HEK293 (cell line): ENCODE measurements around the gene SH2D7.

Experiments
- ATF2 ChIP-seq: fragments of 450-650 bp; formaldehyde crosslinking; IDR thresholded peaks from 2 replicates; pipeline ENCODE4 v1.5.1; 2016; ENCODE audit warnings: missing biosample characterization, missing genetic modification characterization, low read depth
- CTCF ChIP-seq: fragments of 450-650 bp; formaldehyde crosslinking; IDR thresholded peaks from 2 replicates; pipeline ENCODE4 v1.5.1; 2016; ENCODE audit warnings: missing biosample characterization, missing genetic modification characterization
- EGR2 ChIP-seq: fragments of 450-650 bp; formaldehyde crosslinking; IDR thresholded peaks from 2 replicates; pipeline ENCODE4 v1.5.1; 2016; ENCODE audit warnings: low read depth, missing biosample characterization, missing genetic modification characterization
- GLI2 ChIP-seq: fragments of 450-650 bp; formaldehyde crosslinking; IDR thresholded peaks from 2 replicates; pipeline ENCODE4; 2017; ENCODE audit warnings: missing biosample characterization, missing genetic modification characterization, low read depth, borderline replicate concordance
- KLF7 ChIP-seq: fragments of 450-650 bp; formaldehyde crosslinking; IDR thresholded peaks from 2 replicates; pipeline ENCODE4 v1.5.1; 2016; ENCODE audit warnings: missing biosample characterization, missing genetic modification characterization, borderline replicate concordance
- KLF8 ChIP-seq: fragments of 450-650 bp; formaldehyde crosslinking; IDR thresholded peaks from 2 replicates; pipeline ENCODE4 v1.5.1; 2016; ENCODE audit warnings: missing biosample characterization, missing genetic modification characterization
- OSR2 ChIP-seq: fragments of 450-650 bp; formaldehyde crosslinking; IDR thresholded peaks from 2 replicates; pipeline ENCODE4 v1.5.1; 2016; ENCODE audit warnings: missing biosample characterization, missing genetic modification characterization
- SCRT1 ChIP-seq: fragments of 450-650 bp; formaldehyde crosslinking; IDR thresholded peaks from 2 replicates; pipeline ENCODE4 v1.5.1; 2016; ENCODE audit warnings: missing biosample characterization, missing genetic modification characterization, borderline replicate concordance
- SCRT2 ChIP-seq: fragments of 450-650 bp; formaldehyde crosslinking; IDR thresholded peaks from 2 replicates; pipeline ENCODE4 v1.5.1; 2016; ENCODE audit warnings: missing biosample characterization, missing genetic modification characterization
- SP2 ChIP-seq: fragments of 450-650 bp; formaldehyde crosslinking; IDR thresholded peaks from 2 replicates; pipeline ENCODE4 v1.5.1; 2016; ENCODE audit warnings: missing biosample characterization, missing genetic modification characterization
- TRIM28 ChIP-seq: IDR thresholded peaks from 2 replicates; pipeline ENCODE4 v1.6.1; 2011; ENCODE audit warnings: low read length, control low read depth, borderline replicate concordance
- TSHZ1 ChIP-seq: fragments of 450-650 bp; formaldehyde crosslinking; IDR thresholded peaks from 2 replicates; pipeline ENCODE4 v1.5.1; 2016; ENCODE audit warnings: missing biosample characterization, missing genetic modification characterization, borderline replicate concordance
- ZBTB44 ChIP-seq: fragments of 450-650 bp; IDR thresholded peaks from 2 replicates; pipeline ENCODE4 v1.5.1; 2018; ENCODE audit warnings: missing biosample characterization, mild to moderate bottlenecking, missing genetic modification characterization
- ZEB2 ChIP-seq: fragments of 450-650 bp; formaldehyde crosslinking; IDR thresholded peaks from 2 replicates; pipeline ENCODE4 v1.5.1; 2016; ENCODE audit warnings: missing biosample characterization, missing genetic modification characterization
- ZNF18 ChIP-seq: fragments of 450-650 bp; formaldehyde crosslinking; IDR thresholded peaks from 2 replicates; pipeline ENCODE4 v1.5.1; 2016; ENCODE audit warnings: missing biosample characterization, missing genetic modification characterization
- ZNF211 ChIP-seq: fragments of 450-650 bp; formaldehyde crosslinking; IDR thresholded peaks from 2 replicates; pipeline ENCODE4 v1.5.1; 2016; ENCODE audit warnings: low read depth, missing biosample characterization, missing genetic modification characterization
- ZNF311 ChIP-seq: fragments of 450-650 bp; formaldehyde crosslinking; IDR thresholded peaks from 2 replicates; pipeline ENCODE4 v1.5.1; 2017; ENCODE audit warnings: missing biosample characterization, missing genetic modification characterization, borderline replicate concordance
- ZNF624 ChIP-seq: fragments of 450-650 bp; formaldehyde crosslinking; IDR thresholded peaks from 2 replicates; pipeline ENCODE4 v1.5.1; 2017; ENCODE audit warnings: missing biosample characterization, missing genetic modification characterization
- ZNF626 ChIP-seq: fragments of 450-650 bp; sonication (Bioruptor Pico); formaldehyde crosslinking; IDR thresholded peaks from 2 replicates; pipeline ENCODE4 v1.5.1; 2018; ENCODE audit warnings: missing biosample characterization, missing genetic modification characterization, inconsistent platforms
- ZNF639 ChIP-seq: fragments of 450-650 bp; formaldehyde crosslinking; IDR thresholded peaks from 2 replicates; pipeline ENCODE4 v1.5.1; 2016; ENCODE audit warnings: missing biosample characterization, missing genetic modification characterization
- ZNF747 ChIP-seq: fragments of 450-650 bp; formaldehyde crosslinking; IDR thresholded peaks from 2 replicates; pipeline ENCODE4 v1.5.1; 2016; ENCODE audit warnings: missing biosample characterization, missing genetic modification characterization

SH2D7 gene

GRCh38 chr15:78131295-78132061, 39.1 kb downstream of the SH2D7 start, which contains the start of gene CIB2 (continued):
- TF ChIP-seq OSR2 (tag by site-specific recombination): no peak
- TF ChIP-seq EGR2 (tag by site-specific recombination): peak; percentile 61
- no peak for TF ChIP-seq ZNF639 (tag by site-specific recombination)
- no peak for TF ChIP-seq ZNF747 (tag by site-specific recombination)
- no peak for TF ChIP-seq SCRT2
- no peak for TF ChIP-seq KLF7 (tag by site-specific recombination)
- peak; percentile 58; the same call in 1 of the 2 replicates for TF ChIP-seq ZEB2
- no peak for TF ChIP-seq ZNF211 (tag by site-specific recombination)
- TF ChIP-seq TRIM28: peak; percentile 58; the same call in 1 of the 2 replicates
- no peak for TF ChIP-seq SCRT1 (tag by site-specific recombination)
- peak; percentile 68 for TF ChIP-seq SP2 (tag by site-specific recombination)
- no peak for TF ChIP-seq TSHZ1 (tag by site-specific recombination)
- peak; percentile 48; the same call in 1 of the 2 replicates for TF ChIP-seq ZBTB44
- peak; percentile 71 for TF ChIP-seq ZNF18 (tag by site-specific recombination)
- no peak for TF ChIP-seq ATF2
- TF ChIP-seq CTCF (tag by site-specific recombination): peak; percentile 30; the same call in 1 of the 2 replicates
- TF ChIP-seq GLI2 (tag by site-specific recombination): no peak
- TF ChIP-seq ZNF311 (tag by site-specific recombination): no peak
- no peak for TF ChIP-seq ZNF626 (tag by site-specific recombination)
- TF ChIP-seq ZNF624: no peak
- peak; percentile 72; the same call in 1 of the 2 replicates for TF ChIP-seq KLF8 (tag by site-specific recombination)
